ENCODE measurements around the gene CARS1. TPM values are rescaled to one million over a fixed set of nuclear protein-coding genes. Genes with fewer than 3 reads are reported as not detected.

Gene CARS1
- total RNA-seq, 2 experiments from 2014 or later: 94.7 to 97.5 TPM

DNA sequence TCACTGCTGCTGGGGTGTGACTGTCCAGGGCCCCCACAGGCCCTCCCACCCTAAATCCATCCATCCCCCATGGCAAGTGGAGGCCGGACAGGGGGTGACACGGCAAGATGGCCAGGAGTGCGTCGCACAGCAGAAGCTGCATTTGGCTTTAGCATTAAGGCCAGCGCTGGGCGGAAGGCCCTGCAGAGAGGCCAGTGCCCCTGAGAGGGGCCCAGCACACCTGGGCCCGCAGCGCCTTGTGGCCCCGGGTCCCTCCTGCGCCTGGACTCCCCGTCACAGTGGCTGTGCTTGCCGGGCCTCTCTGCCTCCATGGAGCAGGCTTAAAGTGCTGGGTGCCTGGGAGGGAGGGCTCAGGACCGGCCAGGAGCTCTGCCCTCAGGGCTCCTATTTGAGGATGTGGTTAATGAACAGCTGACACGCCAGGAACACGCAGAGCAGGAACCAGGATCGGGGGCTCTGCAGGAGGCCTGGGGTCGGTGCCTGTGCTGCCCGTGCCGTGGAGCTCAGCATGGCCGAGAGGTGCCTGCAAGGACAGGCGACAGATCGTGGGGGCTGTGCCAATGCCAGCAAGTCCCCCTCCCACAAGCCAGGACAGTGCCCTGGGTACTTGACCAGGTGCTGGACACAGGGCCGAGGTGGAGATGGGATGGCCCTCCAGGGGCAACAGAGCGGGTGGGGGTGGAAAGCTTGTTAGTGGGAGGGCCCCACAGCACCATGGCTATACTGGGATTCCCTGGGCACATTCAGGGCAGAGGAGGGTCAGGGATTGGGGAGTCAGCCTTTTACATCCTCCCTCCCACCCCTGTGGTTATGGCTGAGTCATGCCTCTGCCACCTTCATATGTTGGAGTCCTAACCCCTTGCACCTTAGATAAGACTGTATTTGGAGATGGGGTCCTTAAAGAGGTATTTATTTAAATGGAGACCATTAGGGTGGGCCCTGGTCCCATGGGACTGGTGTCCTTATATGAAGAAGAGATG, 30.9 kb upstream of the CARS1 start:
- POLR2A ChIA-PET: no interaction called here
- Mint-ChIP-seq H3K36me3 (no peaks in the 10 kb centered on the region), H3K27ac (no peak overlapping the region)

DNA sequence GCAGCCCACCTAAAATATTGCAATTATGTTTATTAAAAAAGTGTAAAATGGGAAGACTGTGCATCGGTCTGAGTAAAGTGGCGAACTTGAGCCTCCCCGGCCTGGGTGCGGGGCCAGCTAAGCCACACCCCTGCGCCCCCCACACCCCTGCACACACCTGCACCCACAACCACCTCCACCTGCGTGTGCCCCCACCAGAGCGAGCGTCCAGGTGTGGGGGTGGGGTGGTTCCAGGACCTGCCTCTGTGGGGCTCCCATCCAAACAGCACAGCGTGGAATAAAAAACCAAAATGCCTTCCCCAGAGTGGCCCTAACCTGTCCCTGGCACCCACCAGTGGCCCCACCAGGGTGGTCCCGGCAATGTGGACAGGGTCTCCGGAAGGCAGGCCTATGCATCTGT, 30.1 kb upstream of the CARS1 start:
- Mint-ChIP-seq H3K36me3 (no peaks in the 10 kb centered on the region), H3K4me3 (no peak overlapping the region), H3K9me3 (no peaks in the 10 kb centered on the region), H3K27ac (no peak overlapping the region), H3K4me1 (ENCODE audit: low read depth) (no peaks in the 10 kb centered on the region), H3K27me3 (peaks cover 1% of the 10 kb centered on the region)
- DNase-seq: no peak
- ChIA-PET POLR2A (no interaction called here), CTCF (no interaction called here)
- intact Hi-C loops (cut with micrococcal nuclease): no loop called here

More for the DNA sequence above, 30.9 kb upstream of the CARS1 start:
- no peak for DNase-seq
- CTCF ChIA-PET: interaction anchor here (3.9 to 4.7 kb wide), 2 partner anchors 38 to 112 kb away, joined by 28 to 64 read pairs; no protein-coding TSS in a partner anchor
- Mint-ChIP-seq H3K9me3 (no peaks in the 10 kb centered on the region), H3K4me3 (no peak overlapping the region), H3K4me1 (ENCODE audit: low read depth) (no peaks in the 10 kb centered on the region), H3K27me3 (peaks cover 1% of the 10 kb centered on the region)
- intact Hi-C loops (cut with micrococcal nuclease): no loop called here

- Mint-ChIP-seq H3K36me3 (no peaks in the 10 kb centered on the region), H3K27me3 (no peaks in the 10 kb centered on the region), H3K9me3 (no peaks in the 10 kb centered on the region), H3K4me3 (no peak overlapping the region), H3K4me1 (ENCODE audit: low read depth) (no peaks in the 10 kb centered on the region), H3K27ac (no peak overlapping the region)
- CTCF ChIA-PET: no interaction called here
- intact Hi-C loops (cut with micrococcal nuclease): no loop called here
- POLR2A ChIA-PET: no interaction called here
- DNase-seq: no peak
Measured at GRCh38 chr11:3086671-3087150, 29.5 kb upstream of the CARS1 start.

DNA sequence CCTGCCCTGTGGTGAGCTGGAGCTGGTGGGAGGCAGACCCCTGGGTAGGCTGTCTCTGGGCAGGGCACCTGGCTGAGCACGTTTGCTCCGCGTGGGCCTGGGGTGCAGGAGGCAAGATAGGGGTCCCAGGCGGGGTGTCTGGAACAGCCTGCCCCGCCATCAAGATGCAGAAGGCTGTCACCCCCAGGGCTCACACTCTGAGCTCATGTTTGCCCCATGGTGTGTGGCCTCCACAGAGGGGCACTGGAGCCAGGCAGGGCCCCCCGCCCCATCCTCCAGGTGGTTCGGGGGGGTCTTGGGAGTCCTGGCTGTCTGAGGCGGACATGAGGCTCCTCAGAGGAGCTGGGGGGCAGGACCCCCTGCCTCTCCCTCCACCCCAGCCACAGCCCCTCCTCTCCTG, 28.9 kb upstream of the CARS1 start:
- no peaks in the 10 kb centered on the region for H3K9me3 Mint-ChIP-seq
- no peak for DNase-seq
- no peak overlapping the region for H3K27ac Mint-ChIP-seq
- H3K4me3 Mint-ChIP-seq: no peak overlapping the region
- intact Hi-C loops (cut with micrococcal nuclease): no loop called here
- ChIA-PET CTCF (interaction anchor here (1.2 to 2.2 kb wide), 2 partner anchors 49 to 153 kb away, joined by 3 to 7 read pairs; no protein-coding TSS in a partner anchor), POLR2A (interaction anchor here (0.9 kb wide), 1 partner anchor 29 kb away, joined by 4 read pairs; the partner anchor contains the start of gene CARS1)
- no peaks in the 10 kb centered on the region for H3K36me3 Mint-ChIP-seq
- no peaks in the 10 kb centered on the region for H3K4me1 Mint-ChIP-seq (ENCODE audit: low read depth)
- H3K27me3 Mint-ChIP-seq: no peaks in the 10 kb centered on the region

- Mint-ChIP-seq H3K9me3 (no peaks in the 10 kb centered on the region), H3K4me3 (no peak overlapping the region), H3K27ac (no peak overlapping the region), H3K4me1 (ENCODE audit: low read depth) (no peaks in the 10 kb centered on the region), H3K36me3 (no peaks in the 10 kb centered on the region), H3K27me3 (no peaks in the 10 kb centered on the region)
- CTCF ChIA-PET: interaction anchor here (1.2 to 2.2 kb wide), 4 partner anchors 48 to 552 kb away, joined by 3 to 7 read pairs (median 3); no protein-coding TSS in a partner anchor
- POLR2A ChIA-PET: no interaction called here
- intact Hi-C loops (cut with micrococcal nuclease): no loop called here
- DNase-seq: no peak
Measured at GRCh38 chr11:3085052-3085451, 27.8 kb upstream of the CARS1 start.

- DNase-seq: no peak
- Mint-ChIP-seq H3K27ac (no peak overlapping the region), H3K4me3 (no peak overlapping the region), H3K9me3 (no peaks in the 10 kb centered on the region), H3K36me3 (no peaks in the 10 kb centered on the region), H3K4me1 (ENCODE audit: low read depth) (no peaks in the 10 kb centered on the region), H3K27me3 (no peaks in the 10 kb centered on the region)
- intact Hi-C loops (cut with micrococcal nuclease): no loop called here
- POLR2A ChIA-PET: no interaction called here
- CTCF ChIA-PET: no interaction called here
Measured at GRCh38 chr11:3083321-3083720, 26.1 kb upstream of the CARS1 start.

GRCh38 chr11:3081386-3081751, 24.1 kb upstream of the CARS1 start:
- intact Hi-C loops (cut with micrococcal nuclease): no loop called here
- no peaks in the 10 kb centered on the region for H3K9me3 Mint-ChIP-seq
- ChIA-PET POLR2A (no interaction called here), CTCF (interaction anchor here (2.5 kb wide), 1 partner anchor 11 kb away, joined by 11 read pairs; no protein-coding TSS in a partner anchor)
- no peaks in the 10 kb centered on the region for H3K27me3 Mint-ChIP-seq
- no peak overlapping the region for H3K4me3 Mint-ChIP-seq
- DNase-seq: no peak
- no peak overlapping the region for H3K27ac Mint-ChIP-seq
- H3K4me1 Mint-ChIP-seq (ENCODE audit: low read depth): no peaks in the 10 kb centered on the region
- no peaks in the 10 kb centered on the region for H3K36me3 Mint-ChIP-seq

- no peak overlapping the region for H3K27ac Mint-ChIP-seq
- H3K9me3 Mint-ChIP-seq: no peaks in the 10 kb centered on the region
- POLR2A ChIA-PET: no interaction called here
- H3K4me1 Mint-ChIP-seq (ENCODE audit: low read depth): no peaks in the 10 kb centered on the region
- CTCF ChIA-PET: interaction anchor here (2.5 kb wide), 1 partner anchor 11 kb away, joined by 11 read pairs; no protein-coding TSS in a partner anchor
- H3K36me3 Mint-ChIP-seq: no peaks in the 10 kb centered on the region
- intact Hi-C loops (cut with micrococcal nuclease): no loop called here
- H3K4me3 Mint-ChIP-seq: no peak overlapping the region
- DNase-seq: no peak
- no peaks in the 10 kb centered on the region for H3K27me3 Mint-ChIP-seq
Measured at GRCh38 chr11:3080733-3081385, 23.6 kb upstream of the CARS1 start.

GRCh38 chr11:3080104-3080503, 22.9 kb upstream of the CARS1 start:
- Mint-ChIP-seq H3K36me3 (no peaks in the 10 kb centered on the region), H3K9me3 (no peaks in the 10 kb centered on the region), H3K27ac (no peak overlapping the region), H3K4me3 (no peak overlapping the region), H3K27me3 (no peaks in the 10 kb centered on the region), H3K4me1 (ENCODE audit: low read depth) (no peaks in the 10 kb centered on the region)
- intact Hi-C loops (cut with micrococcal nuclease): no loop called here
- CTCF ChIA-PET: no interaction called here
- POLR2A ChIA-PET: no interaction called here
- no peak for DNase-seq

DNA sequence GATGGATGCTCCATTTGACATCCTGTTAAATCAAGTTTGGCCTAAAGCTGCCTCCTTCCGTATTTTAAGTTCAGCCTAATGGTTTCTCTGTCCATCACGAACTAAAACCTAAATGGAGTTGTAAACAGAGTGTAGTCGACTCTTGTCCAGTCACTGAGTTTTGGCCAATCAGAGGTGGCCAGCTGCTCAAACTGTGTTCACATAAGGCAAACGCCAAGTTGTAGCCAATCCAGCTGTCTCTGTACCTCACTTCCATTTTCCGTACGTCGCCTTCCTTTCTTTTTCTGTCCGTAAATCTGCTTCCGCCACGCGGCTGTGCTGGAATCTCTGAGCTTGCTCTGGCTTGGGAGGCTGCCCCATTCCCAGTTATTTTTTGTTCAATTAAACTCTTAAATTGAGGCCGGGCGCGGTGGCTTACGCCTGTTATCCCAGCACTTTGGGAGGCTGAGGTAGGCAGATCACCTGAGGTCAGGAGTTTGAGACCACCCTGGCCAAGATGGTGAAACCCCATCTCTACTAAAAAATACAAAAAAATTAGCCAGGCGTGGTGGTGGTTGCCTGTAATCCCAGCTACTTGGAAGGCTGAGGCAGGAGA, 20.7 kb upstream of the CARS1 start:
- ChIA-PET CTCF (interaction anchor here (2.9 kb wide), 1 partner anchor 13 kb away, joined by 13 read pairs; no protein-coding TSS in a partner anchor), POLR2A (no interaction called here)
- Mint-ChIP-seq H3K4me1 (ENCODE audit: low read depth) (no peaks in the 10 kb centered on the region), H3K4me3 (no peak overlapping the region), H3K9me3 (no peaks in the 10 kb centered on the region), H3K27ac (no peak overlapping the region), H3K27me3 (no peaks in the 10 kb centered on the region), H3K36me3 (no peaks in the 10 kb centered on the region)
- intact Hi-C loops (cut with micrococcal nuclease): no loop called here
- no peak for DNase-seq

DNA sequence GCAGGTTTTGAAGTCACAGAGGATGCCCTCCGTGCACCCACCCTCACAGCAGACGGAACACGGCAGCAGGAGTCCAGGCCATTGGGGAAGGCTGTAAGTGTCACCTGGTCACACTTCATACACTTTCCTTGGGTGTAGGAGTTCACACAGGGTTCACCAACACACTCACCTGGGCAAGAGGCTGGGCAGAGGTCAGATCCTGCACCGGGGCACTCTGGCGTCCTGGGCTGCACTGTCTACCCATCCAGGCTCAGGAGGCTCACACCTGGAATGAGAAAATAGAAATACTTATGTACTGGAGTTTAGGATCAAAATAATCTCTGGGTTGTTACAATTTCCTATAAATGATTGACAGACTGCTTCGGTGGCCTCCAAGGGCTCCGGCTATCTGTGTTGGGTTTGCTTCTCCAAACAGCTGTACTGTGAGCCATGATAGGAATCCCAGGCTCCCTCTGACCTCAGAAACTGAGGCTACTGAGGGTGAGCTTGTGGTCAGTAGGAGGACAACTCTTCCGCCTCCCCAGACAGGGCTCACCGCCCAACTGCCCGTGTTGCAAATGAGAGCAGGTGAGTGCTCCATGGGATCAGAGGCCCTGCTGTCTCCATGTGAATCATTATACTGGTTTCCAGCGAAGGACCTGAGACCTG, 20.1 kb upstream of the CARS1 start:
- intact Hi-C loops (cut with micrococcal nuclease): no loop called here
- no peak for DNase-seq
- Mint-ChIP-seq H3K4me3 (no peak overlapping the region), H3K27me3 (no peaks in the 10 kb centered on the region), H3K36me3 (no peaks in the 10 kb centered on the region), H3K4me1 (ENCODE audit: low read depth) (no peaks in the 10 kb centered on the region), H3K27ac (no peak overlapping the region), H3K9me3 (no peaks in the 10 kb centered on the region)
- POLR2A ChIA-PET: no interaction called here
- CTCF ChIA-PET: interaction anchor here (2.9 kb wide), 1 partner anchor 14 kb away, joined by 13 read pairs; no protein-coding TSS in a partner anchor
